SK-N-SH (cell line): Measurements from ENCODE around the gene GNAL. TPM values are rescaled to one million over a fixed set of nuclear protein-coding genes. Genes with fewer than 3 reads are reported as not detected.

Source experiments
- CTCF ChIA-PET: fragments of 300-600, 350-600 bp; formaldehyde crosslinking; extraction: SDS; loops from one replicate; lab custom pipeline; 2021; lab: Yijun Ruan, JAX
- POLR2A ChIA-PET: fragments of 350-600 bp; sonication (Branson Sonifier 250); formaldehyde crosslinking; extraction: SDS; loops from one replicate; lab custom pipeline; 2020; ENCODE audit warnings: antibody characterized with exemption, inconsistent platforms; lab: Yijun Ruan, JAX
- DNase-seq: peaks from one replicate; pipeline ENCODE4 v3.0.0; 2012
- H2AFZ ChIP-seq: fragments of 200-600 bp; sonication (generic); 2 replicates; pipeline ENCODE4 v1.8.1; 2016; ENCODE audit warnings: antibody characterized with exemption, mild to moderate bottlenecking, low read depth
- H3F3A ChIP-seq: fragments of 200-600 bp; sonication (generic); replicated peaks from 2 replicates; pipeline ENCODE3; 2016; ENCODE audit warnings: antibody characterized with exemption, mild to moderate bottlenecking; ENCODE audit not compliant: insufficient read depth
- H3K27ac ChIP-seq, 2 experiments: fragments of 200-500 bp in 1 of 2; fragments of 200-600 bp in 1 of 2; sonication (Bioruptor generic) in 1 of 2; sonication (generic), shearing (Covaris generic) in 1 of 2; 2 replicates each; pipeline versions ENCODE4 v1.5.1 to v1.6.1; 2014 to 2016; ENCODE audit warnings: low read depth in 2 of 2, inconsistent platforms in 1 of 2, low read length in 1 of 2, mild to moderate bottlenecking in 1 of 2, mixed read lengths in 1 of 2
- H3K27me3 ChIP-seq: fragments of 200-600 bp; sonication (generic), shearing (Covaris generic); 2 replicates; pipeline ENCODE4 v1.6.1; 2016; ENCODE audit warnings: mixed run types; ENCODE audit not compliant: insufficient read depth
- H3K36me3 ChIP-seq, 2 experiments: fragments of 200-500 bp in 1 of 2; fragments of 200-600 bp in 1 of 2; sonication (Bioruptor generic) in 1 of 2; sonication (generic) in 1 of 2; replicated peaks in 1 of 2; 2 replicates each; pipeline versions ENCODE3 to v1.5.1; 2014 to 2016; ENCODE audit warnings: low read length in 1 of 2, mild to moderate bottlenecking in 1 of 2; ENCODE audit not compliant: insufficient read depth in 2 of 2, control insufficient read depth in 1 of 2
- H3K4me1 ChIP-seq, 2 experiments: fragments of 200-500 bp in 1 of 2; fragments of 200-600 bp in 1 of 2; sonication (Bioruptor generic) in 1 of 2; sonication (generic), shearing (Covaris generic) in 1 of 2; 2 replicates each; pipeline versions ENCODE4 v1.5.1 to v1.6.1; 2014 to 2016; ENCODE audit warnings: low read depth in 1 of 2, low read length in 1 of 2, mixed run types in 1 of 2; ENCODE audit not compliant: insufficient read depth in 2 of 2, control insufficient read depth in 1 of 2
- H3K4me2 ChIP-seq: fragments of 200-600 bp; sonication (generic), shearing (Covaris generic); 2 replicates; pipeline ENCODE4 v1.6.1; 2017; ENCODE audit warnings: mixed run types
- H3K4me3 ChIP-seq, 2 experiments: fragments of 200-500 bp in 1 of 2; fragments of 200-600 bp in 1 of 2; sonication (Bioruptor generic) in 1 of 2; sonication (generic), shearing (Covaris generic) in 1 of 2; 2 replicates each; pipeline versions ENCODE4 v1.5.1 to v1.8.1; 2014 to 2016; ENCODE audit warnings: low read depth in 2 of 2, inconsistent platforms in 1 of 2, low read length in 1 of 2, mild to moderate bottlenecking in 1 of 2, mixed read lengths in 1 of 2, moderate library complexity in 1 of 2
- H3K79me2 ChIP-seq: fragments of 200-600 bp; sonication (generic); 2 replicates; pipeline ENCODE4 v1.8.1; 2017; ENCODE audit warnings: mild to moderate bottlenecking; ENCODE audit not compliant: insufficient read depth
- H3K9ac ChIP-seq: fragments of 200-600 bp; sonication (generic); 2 replicates; pipeline ENCODE4 v1.6.1; 2017; ENCODE audit warnings: mixed run types
- H3K9me2 ChIP-seq: fragments of 200-600 bp; sonication (generic); 2 replicates; pipeline ENCODE4 v1.6.1; 2017; ENCODE audit warnings: mixed run types
- H3K9me3 ChIP-seq: fragments of 200-600 bp; sonication (generic); 2 replicates; pipeline ENCODE4 v1.6.1; 2017; ENCODE audit warnings: mixed run types, mild to moderate bottlenecking, moderate library complexity
- H4K20me1 ChIP-seq: fragments of 200-600 bp; sonication (generic); 2 replicates; pipeline ENCODE4 v1.6.1; 2017; ENCODE audit warnings: mild to moderate bottlenecking, mixed run types; ENCODE audit not compliant: insufficient read depth
- EZH2phosphoT487 ChIP-seq: fragments of 200-600 bp; sonication (generic); IDR thresholded peaks from 2 replicates; pipeline ENCODE4 v1.6.1; 2017; ENCODE audit warnings: low read depth, mixed run types, mild to moderate bottlenecking, antibody characterized with exemption, moderate library complexity, borderline replicate concordance
- FOSL2 ChIP-seq: IDR thresholded peaks from 2 replicates; pipeline ENCODE4 v1.4.0; 2012; ENCODE audit warnings: low read depth, mild to moderate bottlenecking, moderate library complexity, borderline replicate concordance
- FOXJ3 ChIP-seq: sonication (generic); formaldehyde crosslinking; IDR thresholded peaks from 2 replicates; pipeline ENCODE4 v1.5.1; 2020; ENCODE audit warnings: mild to moderate bottlenecking, missing genetic modification reagents
- FOXM1 ChIP-seq: IDR thresholded peaks from 2 replicates; pipeline ENCODE4 v1.4.0; 2012; ENCODE audit warnings: low read depth, mild to moderate bottlenecking
- IRF3 ChIP-seq: fragments of 150-350 bp; IDR thresholded peaks from 2 replicates; pipeline ENCODE4 v1.6.1; 2016; ENCODE audit warnings: mild to moderate bottlenecking, low read depth, low read length
- JUND ChIP-seq: IDR thresholded peaks from 2 replicates; pipeline ENCODE4 v1.4.0; 2012
- MAX ChIP-seq: IDR thresholded peaks from 2 replicates; pipeline ENCODE4 v1.4.0; 2012; ENCODE audit warnings: low read depth
- MEF2A ChIP-seq: IDR thresholded peaks from 2 replicates; pipeline ENCODE4 v1.4.0; 2012; ENCODE audit warnings: low read depth, borderline replicate concordance
- NFIC ChIP-seq: IDR thresholded peaks from 2 replicates; pipeline ENCODE4 v1.4.0; 2012; ENCODE audit warnings: borderline replicate concordance
- NRF1 ChIP-seq: IDR thresholded peaks from 2 replicates; pipeline ENCODE4 v1.6.1; 2012; ENCODE audit warnings: low read depth, mild to moderate bottlenecking, low read length
- POLR2AphosphoS5 ChIP-seq: IDR thresholded peaks from 2 replicates; pipeline ENCODE4 v1.6.1; 2012; ENCODE audit warnings: low read depth, low read length
- RCOR1 ChIP-seq: fragments of 150-350 bp; IDR thresholded peaks from 2 replicates; pipeline ENCODE4 v1.6.1; 2017; ENCODE audit warnings: antibody characterized with exemption, low read length
- RFX5 ChIP-seq: IDR thresholded peaks from 2 replicates; pipeline ENCODE4 v1.6.1; 2012; ENCODE audit warnings: mild to moderate bottlenecking, improper control_type of control experiment, low read length
- RXRA ChIP-seq: IDR thresholded peaks from 2 replicates; pipeline ENCODE4 v1.4.0; 2012; ENCODE audit warnings: low read depth, mild to moderate bottlenecking, borderline replicate concordance
- SMC3 ChIP-seq: IDR thresholded peaks from 2 replicates; pipeline ENCODE4 v1.6.1; 2012; ENCODE audit warnings: low read depth, low read length, improper control_type of control experiment
- TCF12 ChIP-seq: IDR thresholded peaks from 2 replicates; pipeline ENCODE4 v1.4.0; 2012
- YY1 ChIP-seq: IDR thresholded peaks from 2 replicates; pipeline ENCODE4 v1.4.0; 2012; ENCODE audit warnings: low read depth, mild to moderate bottlenecking
- WGBS: methylation state at CpG from one replicate; pipeline ENCODE4 v1.1.6; 2017; ENCODE audit warnings: low lambda C conversion rate; 5-methylcytosine and 5-hydroxymethylcytosine counted together
- polyA plus RNA-seq, 3 experiments: library from polyadenylated mRNA; depleted of rRNA; stranded (reverse); fragments of >200 nt; gene quantifications; 2 replicates each; pipeline ENCODE4 v1.2.3, GENCODE V29; 2012

The GNAL gene
- polyA plus RNA-seq, 1 of the 3 experiments (the other 2 are of a cell fraction), result 0.13 TPM

- no peaks in the 10 kb centered on the region for H3K36me3 ChIP-seq
- no peaks in the 10 kb centered on the region for H4K20me1 ChIP-seq
- no peak overlapping the region for H3K9ac ChIP-seq
- H3K4me1 ChIP-seq, result no peaks in the 10 kb centered on the region
- H3K9me3 ChIP-seq, result no peaks in the 10 kb centered on the region
- POLR2A ChIA-PET, result no interaction called here
- TF ChIP-seq SMC3, result no peak
- no peak for TF ChIP-seq FOXM1
- no peak for TF ChIP-seq MAX
- no peak for TF ChIP-seq MEF2A
- TF ChIP-seq RFX5, result no peak
- H2AFZ ChIP-seq, result no peak overlapping the region
- no peak overlapping the region for H3K4me3 ChIP-seq
- H3K4me2 ChIP-seq, result no peak overlapping the region
- H3K9me2 ChIP-seq, result no peaks in the 10 kb centered on the region
- DNase-seq, result no peak
- H3F3A ChIP-seq, result no peaks in the 10 kb centered on the region
- CTCF ChIA-PET, result no interaction called here
- H3K79me2 ChIP-seq, result no peaks in the 10 kb centered on the region
- no peak overlapping the region for H3K27ac ChIP-seq
- peaks cover 57% of the 10 kb centered on the region for H3K27me3 ChIP-seq
- WGBS, result 5% methylated on average over 6 of the region's 6 CpGs
These were observed 128.2 kb downstream of the GNAL start for GRCh38 chr18:11817229-11817628.

DNA sequence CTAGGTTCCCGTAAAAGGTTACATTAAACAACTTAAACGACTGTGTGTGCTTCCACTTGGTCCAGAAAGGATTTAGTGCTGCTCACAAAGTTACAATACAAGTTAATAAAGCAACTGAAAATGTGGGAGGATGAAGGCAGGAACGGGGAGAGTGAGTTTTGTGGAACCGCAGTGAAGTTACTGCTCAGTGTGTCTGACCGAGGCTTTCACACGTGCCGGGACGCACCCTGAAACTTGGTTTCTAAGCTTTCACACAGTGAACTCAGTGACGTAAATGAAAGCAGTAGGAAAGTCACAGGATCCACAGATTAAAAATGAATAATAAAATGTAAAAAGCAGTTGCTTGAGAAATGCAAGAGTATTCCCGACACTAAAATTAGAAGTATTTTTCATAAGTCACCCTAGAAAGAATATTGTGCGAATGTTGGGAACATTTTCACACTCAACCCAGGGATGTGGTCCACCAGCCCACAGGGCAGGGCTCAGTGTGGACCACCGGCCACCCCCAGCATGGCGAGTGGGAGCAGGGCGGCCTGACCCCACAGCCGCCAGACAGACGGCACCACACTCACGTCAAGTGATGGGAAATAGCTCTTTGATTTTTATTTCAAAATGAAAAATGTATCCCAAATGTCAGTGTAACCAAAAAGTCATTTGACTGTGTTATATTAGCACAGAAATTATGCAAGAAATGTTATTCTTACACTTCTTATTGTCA lies 129.6 kb downstream of the GNAL start:
- no peaks in the 10 kb centered on the region for H3K79me2 ChIP-seq
- peaks cover 59% of the 10 kb centered on the region for H3K27me3 ChIP-seq
- no peak overlapping the region for H3K4me2 ChIP-seq
- no peaks in the 10 kb centered on the region for H3K9me2 ChIP-seq
- H3F3A ChIP-seq, result no peaks in the 10 kb centered on the region
- H3K4me3 ChIP-seq, result no peak overlapping the region
- no peaks in the 10 kb centered on the region for H3K4me1 ChIP-seq
- 14% methylated on average over 16 of the region's 17 CpGs for WGBS
- no peak overlapping the region for H3K27ac ChIP-seq
- ChIA-PET POLR2A (no interaction called here), CTCF (interaction anchor here (0.8 kb wide), 1 partner anchor 13 kb away, joined by 3 read pairs; no protein-coding TSS in a partner anchor)
- TF ChIP-seq POLR2AphosphoS5 (no peak), RXRA (no peak), RCOR1 (no peak), EZH2phosphoT487 (no peak), JUND (no peak), IRF3 (no peak), YY1 (no peak), TCF12 (no peak), FOSL2 (no peak), NFIC (no peak), FOXJ3 (CRISPR knock-in tag) (no peak), NRF1 (no peak)
- no peaks in the 10 kb centered on the region for H4K20me1 ChIP-seq
- no peak overlapping the region for H3K9ac ChIP-seq
- H2AFZ ChIP-seq, result no peak overlapping the region
- H3K9me3 ChIP-seq, result no peaks in the 10 kb centered on the region
- no peaks in the 10 kb centered on the region for H3K36me3 ChIP-seq
- no peak for DNase-seq
